Forelimb muscle (tissue), 1 donor: ENCODE measurements around the gene PIGN. TPM values are rescaled to one million over a fixed set of nuclear protein-coding genes. Genes with fewer than 3 reads are reported as not detected.

ENCODE experiments used
- DNase-seq: peaks from one replicate; pipeline ENCODE4 v3.0.0-alpha.2; 2013; ENCODE audit warnings: low read depth
- polyA plus RNA-seq: library from polyadenylated mRNA; unstranded; fragments of 120-200 nt; gene quantifications from one replicate; pipeline ENCODE4 v1.2.1, GENCODE V29; 2013; ENCODE audit not compliant: insufficient read length

Gene PIGN
- polyA plus RNA-seq, 1 donor, result 17.4 TPM

DNA sequence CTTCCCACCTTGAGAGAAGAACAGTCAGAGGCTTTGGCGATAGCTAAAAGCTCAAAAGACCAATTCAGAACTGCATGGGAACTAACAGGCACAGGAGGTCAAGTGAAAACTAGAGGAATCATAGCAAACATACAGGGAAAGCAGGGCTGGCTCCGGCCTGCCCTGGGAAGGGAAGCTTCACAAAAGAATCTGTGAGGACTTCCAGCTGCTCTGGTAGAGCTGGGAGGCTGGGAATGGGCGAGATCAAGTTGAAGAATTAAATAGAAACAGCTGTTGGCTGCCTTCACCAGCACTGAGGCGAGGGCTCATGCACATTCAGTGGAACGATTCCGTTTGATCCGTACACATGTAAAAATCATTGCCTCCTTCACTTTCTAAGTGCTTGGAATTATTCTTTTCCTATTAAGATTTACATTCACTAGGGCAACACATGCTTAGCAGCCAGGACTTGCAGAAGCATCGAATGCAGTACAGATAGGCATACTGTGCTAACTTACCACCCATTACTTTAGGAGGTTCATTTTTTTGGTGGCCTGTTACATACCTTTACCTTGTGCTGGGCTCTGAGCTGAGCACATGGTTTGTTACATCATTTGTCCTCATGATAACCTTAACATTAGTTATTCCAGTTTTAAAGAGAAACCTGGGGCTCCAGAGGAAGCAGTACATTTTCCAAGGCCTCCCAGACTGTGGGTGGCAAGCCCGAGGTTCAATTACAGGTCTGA is 168.7 kb downstream of the PIGN start:
- DNase-seq, result peak; percentile 79

GRCh38 chr18:62017618-62018017 is 169.2 kb downstream of the PIGN start:
- no peak for DNase-seq

GRCh38 chr18:62011416-62011815 is 175.4 kb downstream of the PIGN start:
- no peak for DNase-seq

- no peak for DNase-seq
Observed at GRCh38 chr18:62009521-62009920, 177.3 kb downstream of the PIGN start.

- DNase-seq, result no peak
Observed at GRCh38 chr18:62001396-62001795, 185.5 kb downstream of the PIGN start.

- no peak for DNase-seq
Observed at GRCh38 chr18:61998957-61999356, 187.9 kb downstream of the PIGN start.

- DNase-seq, result no peak
Observed at GRCh38 chr18:61998335-61998734, 188.5 kb downstream of the PIGN start.

DNA sequence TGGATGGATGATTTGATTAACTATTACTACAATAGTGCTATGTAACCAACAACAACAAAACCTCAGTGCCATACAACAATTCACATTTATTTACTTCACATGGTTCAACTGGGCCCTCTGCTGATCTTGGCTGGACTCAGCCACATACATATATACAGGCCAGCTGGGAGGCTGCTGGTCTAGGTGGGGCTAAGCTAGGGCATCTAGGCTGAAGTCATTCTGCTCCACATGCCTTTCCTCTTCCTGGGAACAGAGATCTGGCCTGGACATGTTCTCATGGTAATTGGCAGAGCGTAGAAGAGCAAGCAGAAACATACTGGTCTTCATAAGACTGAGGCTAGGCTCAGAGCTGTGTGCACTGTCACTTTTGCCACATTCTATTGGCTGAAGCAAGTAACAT is 191.2 kb downstream of the PIGN start:
- no peak for DNase-seq

- no peak for DNase-seq
Observed at GRCh38 chr18:61993831-61994230, 193.0 kb downstream of the PIGN start.

DNA sequence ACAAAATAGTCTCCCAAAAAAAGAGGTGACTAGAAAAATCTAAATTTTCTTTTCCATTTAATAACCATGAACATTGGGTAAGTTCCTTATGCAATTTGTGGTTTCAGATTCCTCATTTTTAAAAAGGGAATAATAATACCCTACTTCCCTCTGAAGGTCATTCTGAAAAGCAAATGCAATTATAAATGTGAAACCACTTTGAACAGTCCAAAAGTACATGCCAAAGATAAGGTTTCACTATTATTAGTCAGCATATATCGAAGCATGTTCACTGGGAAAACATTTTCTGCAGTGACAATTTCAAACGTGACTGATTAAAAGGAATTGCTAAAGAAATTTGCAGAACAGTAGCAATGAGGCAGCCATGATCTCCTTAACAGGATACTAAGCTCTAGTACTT is 193.9 kb downstream of the PIGN start:
- DNase-seq, result no peak

GRCh38 chr18:61992285-61992684 is 194.6 kb downstream of the PIGN start:
- DNase-seq, result no peak

DNA sequence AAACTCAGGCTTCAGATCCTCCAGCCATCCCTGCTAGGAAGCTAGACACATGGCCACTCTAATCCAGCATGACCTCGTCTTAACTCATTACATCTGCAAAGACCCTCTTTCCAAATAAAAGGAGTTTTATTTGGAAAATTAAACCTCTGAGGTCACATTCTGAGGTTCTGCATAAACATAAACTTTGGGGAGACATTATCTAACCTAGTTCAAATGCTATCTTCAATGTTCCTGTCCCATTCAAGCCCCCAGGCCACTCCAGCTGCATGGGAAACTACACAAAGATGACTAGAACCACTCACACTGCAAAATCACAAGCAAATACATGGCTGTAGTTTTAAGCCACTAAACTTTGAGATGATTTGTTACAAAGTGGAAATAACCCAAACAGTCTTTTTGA is 195.0 kb downstream of the PIGN start:
- no peak for DNase-seq

DNA sequence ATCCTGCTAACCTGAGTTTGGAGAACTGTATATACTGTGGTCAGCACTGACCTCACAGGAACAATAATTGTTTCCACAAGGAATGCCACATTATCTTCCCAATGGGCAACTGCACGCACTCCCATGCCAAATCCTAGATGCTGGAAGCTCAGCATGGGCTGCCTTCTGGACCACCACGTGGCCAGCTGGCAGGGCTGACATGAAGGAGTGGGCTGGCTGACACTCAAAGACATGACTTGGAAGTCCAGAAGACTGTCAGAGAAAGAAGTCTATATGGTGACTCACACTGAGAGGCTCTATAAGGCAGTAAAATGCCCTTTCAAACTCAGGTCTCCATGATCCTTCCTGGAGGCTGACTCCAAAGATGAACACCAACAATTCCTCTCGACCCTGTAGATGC is 195.7 kb downstream of the PIGN start:
- DNase-seq, result no peak

Other genes starting within 250 kb of the PIGN start
- gene RELCH, start 199 bp upstream of the PIGN start, polyA plus RNA-seq, result 16.1 TPM
- 2.8 TPM for gene TNFRSF11A, start 138.3 kb upstream of the PIGN start, polyA plus RNA-seq